NOMO-1 treated with DMSO at 0.1 percent for 48 hours (cell line): Measurements from ENCODE around the gene LTBP1.

Experiments
- DNase-seq: peaks from one replicate; lab custom pipeline; 2025; ENCODE audit not compliant: unreplicated experiment; lab: John Stamatoyannopoulos, UW

The LTBP1 gene

DNA sequence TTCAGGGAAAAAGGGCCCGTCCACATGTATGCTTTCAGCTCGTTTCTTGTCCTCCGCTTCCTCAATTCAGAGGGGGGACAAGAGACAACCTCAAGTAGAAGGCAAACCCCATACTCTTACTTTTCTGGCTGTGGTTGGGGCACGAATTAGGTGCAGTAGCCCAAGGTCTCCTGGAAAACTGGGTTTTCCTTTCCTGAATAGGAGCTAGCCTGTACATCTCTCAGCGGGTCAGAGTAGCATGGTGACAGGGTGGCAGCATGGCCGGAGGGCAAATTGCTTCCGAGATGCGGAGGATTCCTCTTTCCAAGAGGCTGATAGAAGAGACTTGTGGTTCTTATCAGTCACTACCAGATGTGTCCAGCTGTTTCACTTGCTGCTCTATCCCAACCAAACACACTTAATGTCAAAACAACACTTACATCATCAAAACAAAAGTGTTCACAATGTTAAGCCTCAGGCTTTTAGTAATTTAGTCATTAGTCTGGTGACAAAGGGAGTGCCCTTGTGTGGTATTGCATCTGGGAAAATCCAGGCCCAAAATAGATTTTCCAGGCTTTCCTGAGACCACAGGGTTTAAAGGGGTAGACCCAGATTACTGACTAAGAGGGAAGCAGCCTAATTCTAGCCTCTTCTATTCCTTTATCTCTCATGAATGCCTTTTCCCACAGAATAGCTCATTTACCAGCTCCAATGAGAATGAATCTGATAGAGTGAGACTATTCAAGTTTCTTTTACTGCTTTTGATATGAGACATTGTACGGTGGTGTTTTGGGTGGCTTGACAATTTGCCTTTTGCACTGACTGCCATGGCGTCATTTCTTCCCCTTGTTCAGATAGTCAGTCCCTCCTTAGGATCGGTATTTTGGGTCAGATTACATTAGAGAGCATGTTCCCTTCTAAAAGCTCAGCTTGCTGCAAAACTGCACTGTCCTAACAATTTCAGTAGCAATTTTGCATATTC is 162.0 kb downstream of the LTBP1 start:
- no peak for DNase-seq

DNA sequence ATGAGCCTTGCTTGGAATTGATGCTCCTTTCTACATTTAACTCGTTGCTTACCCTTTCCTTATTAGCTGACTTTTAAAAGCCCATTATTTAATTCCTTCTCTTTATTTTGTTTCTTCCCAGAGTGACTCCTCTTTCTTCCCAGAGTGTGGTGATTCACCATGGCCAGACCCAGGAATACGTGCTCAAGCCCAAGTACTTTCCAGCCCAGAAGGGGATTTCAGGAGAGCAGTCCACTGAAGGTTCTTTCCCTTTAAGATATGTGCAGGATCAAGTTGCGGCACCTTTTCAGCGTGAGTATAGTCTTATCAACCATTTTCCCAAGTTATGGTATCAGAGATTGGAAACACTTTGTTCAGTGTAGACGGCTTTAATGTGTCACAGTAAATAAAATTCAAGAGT is 163.7 kb downstream of the LTBP1 start:
- DNase-seq = no peak

DNA sequence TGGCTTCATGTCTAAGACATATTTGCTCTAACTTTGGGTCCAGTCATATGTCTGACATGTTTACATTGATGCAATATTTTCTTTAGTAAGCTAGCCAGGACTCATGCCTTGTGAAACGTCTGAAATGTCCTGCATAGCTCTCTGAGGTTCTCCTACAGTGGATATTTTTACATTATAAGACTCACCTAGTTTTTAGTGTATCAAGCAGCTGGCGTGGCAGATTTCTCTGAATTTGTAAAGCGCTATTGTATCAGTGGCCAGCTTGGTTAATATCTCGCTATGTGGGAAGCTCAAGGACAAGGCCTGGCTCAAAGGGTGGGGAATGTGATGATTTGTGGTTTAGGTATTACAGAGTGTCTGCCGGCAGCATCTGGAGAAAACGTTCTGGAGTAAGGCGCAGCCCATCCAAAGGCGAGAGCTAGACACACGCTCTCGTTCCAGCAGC is 164.3 kb downstream of the LTBP1 start:
- DNase-seq = no peak

DNA sequence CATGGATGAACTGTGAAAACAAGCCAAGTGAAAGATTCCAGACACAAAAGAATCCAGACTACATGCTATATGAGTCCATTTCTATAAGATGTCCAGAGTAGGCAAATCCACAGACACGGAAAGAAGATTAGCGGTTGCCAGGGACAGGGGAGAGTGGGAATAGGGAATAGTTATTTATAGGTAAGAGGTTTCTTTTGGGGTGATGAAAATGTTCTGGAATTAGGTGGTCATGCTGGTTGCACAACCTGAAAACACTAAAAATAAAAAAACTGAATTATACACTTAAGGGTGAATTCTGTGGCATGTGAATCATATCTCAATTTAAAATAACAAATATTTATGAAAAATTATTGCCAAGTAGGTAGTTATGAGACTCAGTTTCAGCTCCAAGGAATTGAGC is 168.4 kb downstream of the LTBP1 start:
- DNase-seq = no peak

DNA sequence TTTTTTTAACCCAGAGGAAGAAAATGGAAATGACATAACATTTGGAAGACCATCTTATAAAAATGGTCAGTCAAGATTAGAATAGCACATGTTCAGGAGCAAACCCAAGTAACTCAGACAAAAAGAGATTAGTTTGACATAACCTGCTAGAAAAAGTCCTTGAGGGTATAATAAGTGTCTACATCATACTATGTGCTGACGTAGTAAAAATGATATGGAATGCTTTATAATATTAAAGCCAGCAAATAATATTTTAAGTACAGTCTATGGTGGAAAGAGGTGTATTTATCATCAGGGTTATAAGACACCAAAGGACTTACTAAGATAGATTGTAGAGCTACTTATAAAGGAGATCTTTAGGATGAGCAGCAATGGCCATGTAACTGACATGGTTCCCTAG is 169.0 kb downstream of the LTBP1 start:
- no peak for DNase-seq

DNA sequence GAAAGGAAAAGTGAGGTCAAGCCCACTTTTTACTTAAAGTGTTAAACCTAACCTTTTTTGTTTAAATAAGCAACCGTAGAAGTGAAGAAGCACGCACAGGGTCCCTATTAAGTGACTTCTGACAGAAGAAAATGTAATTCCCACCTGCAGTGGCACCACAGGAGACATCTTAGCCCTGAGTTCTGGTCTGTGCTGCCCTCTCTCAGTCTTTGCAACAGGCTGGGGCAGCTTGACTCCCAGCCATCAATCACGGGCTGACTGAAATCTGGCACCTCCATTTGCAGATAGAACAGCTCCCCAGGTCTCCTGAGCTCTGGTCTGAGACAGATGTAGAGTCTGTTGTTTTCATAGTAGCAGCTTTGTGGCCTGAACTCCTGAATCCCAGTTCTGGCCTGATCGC is 170.0 kb downstream of the LTBP1 start:
- no peak for DNase-seq

DNA sequence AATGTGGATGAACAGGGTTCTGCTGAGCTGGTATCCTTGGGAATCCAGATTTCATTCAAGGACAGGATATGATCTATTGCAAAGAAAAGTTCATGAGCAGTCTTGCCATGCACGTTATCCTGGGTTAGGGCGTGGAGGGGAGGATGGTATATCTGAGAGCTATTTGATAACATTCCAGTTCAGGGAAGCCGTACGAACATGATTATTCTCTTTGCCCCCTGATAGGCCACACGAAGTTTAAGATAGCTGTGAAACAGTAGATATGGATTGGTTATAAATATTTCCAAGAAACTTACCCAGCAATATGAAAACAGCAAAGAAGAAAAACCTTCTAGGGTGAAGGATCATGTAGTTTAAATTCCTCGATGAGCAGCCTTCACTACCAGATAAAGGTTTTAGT is 171.9 kb downstream of the LTBP1 start:
- DNase-seq = no peak

DNA sequence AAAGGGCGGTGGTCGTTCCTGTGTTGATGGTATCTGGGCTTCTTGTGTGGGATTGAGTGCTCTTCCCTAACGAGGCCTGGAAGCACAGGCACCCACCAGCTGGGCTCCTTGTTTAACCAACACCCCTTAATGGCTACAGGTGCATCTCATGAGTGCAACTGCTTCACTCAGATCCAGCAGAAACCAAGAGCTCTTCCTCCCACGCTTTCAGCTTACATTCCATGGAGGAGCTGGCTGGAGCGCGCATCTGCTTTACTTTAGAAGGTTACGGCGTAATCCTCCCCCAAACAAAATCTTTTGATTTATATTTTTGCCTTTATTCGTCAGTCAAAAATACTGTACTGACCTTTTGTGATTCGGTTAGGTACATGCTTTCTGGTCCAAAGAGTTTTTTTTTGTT is 174.7 kb downstream of the LTBP1 start:
- no peak for DNase-seq

DNA sequence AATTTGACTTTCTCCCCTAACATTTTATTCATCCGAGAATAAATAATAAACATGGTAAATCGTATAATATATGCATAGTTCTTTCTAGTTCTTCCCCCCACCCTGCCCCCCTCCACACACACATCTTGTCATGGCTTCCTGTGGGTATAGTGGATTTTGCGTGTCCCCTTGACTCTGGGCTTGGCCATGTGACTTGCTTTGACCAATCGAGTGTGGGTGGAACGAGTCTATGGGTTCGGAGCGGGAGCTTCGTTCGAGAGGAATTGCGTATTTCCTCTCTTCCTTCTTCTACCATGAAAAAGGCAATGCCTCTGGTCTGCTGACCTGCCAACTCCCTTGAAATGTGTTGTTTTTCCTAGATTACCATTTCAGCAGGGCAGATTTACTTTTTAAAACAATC is 175.2 kb downstream of the LTBP1 start:
- DNase-seq = no peak

DNA sequence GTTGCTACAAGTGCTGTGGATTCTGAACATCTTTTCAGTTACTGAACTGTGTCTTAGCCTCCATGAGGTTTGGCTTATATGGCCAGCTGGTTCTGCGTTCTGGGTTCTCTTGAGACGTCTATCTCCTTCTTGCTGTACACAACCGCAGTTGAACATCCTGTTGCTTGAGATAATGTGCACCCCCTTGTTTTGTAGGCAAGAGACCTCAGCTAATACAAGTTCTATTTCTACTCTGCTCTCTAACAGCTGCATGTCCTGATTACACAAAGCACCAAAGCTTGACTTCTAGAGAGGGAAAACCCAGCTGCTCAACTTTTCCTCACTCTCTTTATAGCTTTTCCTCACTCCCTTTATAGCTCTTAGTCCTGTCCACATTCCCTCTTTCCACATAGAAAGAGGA is 176.0 kb downstream of the LTBP1 start:
- DNase-seq = no peak

DNA sequence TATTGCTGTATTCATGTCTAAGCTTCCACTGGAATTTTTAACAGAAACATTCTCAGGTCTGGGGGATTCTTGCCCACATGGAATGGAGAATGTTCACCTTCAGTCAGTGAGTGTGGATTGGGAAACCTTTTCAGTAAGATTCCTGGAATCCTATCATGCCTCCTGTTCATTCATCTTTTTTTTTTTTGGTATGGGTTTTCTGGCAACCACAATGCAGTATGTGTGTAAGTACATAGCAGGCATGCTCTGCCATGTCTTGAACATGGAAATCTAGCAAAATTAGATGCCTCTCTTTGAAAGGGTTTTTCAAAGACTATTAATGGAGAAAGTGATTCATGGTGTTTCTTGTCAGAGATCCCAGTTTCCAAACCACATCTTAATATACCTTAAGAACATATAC is 176.5 kb downstream of the LTBP1 start:
- no peak for DNase-seq

DNA sequence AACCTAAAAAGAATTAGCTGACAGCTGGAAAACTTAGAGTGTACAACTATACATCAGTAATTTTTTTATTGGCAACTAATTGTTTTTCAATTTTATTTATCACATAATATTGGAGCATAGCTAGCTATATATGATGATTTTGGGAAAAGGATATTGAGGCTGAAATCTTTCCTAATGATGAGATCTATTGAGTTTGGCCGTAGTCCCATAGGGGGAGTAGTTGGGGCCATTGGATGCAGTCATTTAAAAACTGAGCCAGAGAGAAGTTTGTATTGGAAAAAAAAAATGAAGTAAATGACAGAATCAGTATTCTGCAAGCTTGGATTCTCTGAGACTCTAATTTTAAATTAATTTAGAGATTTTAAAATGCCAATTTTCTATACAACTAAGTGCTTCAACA is 179.8 kb downstream of the LTBP1 start:
- DNase-seq = no peak

DNA sequence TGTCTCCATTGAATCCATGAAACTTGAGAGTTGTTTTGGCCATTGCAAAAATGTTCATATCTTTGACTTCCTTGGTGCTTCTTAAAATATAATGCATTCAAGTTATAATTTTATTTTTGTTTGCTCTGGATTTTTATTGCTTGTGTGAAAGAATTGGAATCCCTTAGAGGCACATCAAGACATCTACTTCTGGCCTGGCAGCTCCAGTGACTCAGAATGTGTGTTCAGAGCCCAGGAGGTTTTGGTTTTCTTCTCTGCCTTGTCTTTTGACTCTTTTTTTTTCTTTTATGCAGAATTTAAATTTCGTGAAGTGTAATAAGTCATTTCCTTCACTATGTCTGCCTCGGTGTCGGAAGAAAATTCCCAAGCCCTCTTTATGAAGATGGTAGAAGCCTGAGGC is 180.2 kb downstream of the LTBP1 start:
- DNase-seq = no peak

DNA sequence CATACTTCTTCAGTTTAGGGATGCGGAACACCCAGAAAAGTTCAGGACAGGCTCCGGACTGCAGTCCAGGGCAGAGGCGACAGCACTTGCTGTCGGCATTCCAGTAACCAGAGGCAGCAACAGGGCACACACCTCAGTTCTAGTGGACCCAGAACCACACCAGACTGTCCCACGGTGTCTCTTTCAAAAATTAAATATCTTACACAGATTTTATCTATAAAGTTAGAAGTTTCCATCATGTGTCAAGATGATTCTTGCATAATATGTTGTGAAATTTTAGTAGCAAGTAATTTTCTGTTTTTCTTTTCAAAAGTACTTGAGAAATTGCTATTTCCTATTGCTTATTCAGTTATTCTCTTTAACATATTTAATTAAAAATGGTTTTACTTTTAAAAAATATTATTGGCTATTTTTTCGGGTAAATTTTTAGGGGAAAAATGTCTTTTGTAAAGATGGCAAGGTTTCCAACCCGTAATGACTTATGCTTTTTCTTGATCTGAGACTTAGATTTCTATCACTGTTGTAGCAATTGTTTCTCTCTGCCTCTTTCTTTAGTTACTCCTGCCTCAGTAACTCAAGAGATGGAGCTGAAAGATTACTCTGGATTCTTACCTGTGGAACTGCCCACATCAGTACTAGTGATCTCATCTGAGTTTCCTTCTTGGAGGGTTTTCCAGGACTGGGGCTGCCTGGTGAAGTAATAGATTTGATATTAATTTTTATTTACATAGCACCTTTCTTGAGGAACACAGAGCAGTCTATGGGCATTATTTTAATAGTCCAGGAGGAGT is 182.7 kb downstream of the LTBP1 start:
- no peak for DNase-seq

DNA sequence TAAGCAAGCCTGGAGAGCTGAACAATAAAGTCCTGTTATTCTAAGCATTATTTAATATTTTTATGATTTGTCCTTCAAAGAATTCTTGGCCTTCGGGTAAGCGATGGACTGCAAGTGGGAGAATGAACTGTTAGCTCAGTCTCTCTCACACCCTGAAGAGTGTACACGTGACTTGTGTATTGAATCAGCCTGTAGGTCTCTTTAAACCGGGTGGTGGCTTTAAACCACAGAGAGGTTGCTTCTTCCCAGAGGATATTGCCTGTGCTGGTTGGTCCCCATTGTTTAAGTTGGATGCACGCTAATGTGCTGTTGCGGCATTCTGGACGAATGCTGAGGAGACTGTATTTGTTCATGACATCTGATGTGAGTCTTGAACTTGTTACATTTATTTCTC is 183.3 kb downstream of the LTBP1 start:
- DNase-seq = no peak

DNA sequence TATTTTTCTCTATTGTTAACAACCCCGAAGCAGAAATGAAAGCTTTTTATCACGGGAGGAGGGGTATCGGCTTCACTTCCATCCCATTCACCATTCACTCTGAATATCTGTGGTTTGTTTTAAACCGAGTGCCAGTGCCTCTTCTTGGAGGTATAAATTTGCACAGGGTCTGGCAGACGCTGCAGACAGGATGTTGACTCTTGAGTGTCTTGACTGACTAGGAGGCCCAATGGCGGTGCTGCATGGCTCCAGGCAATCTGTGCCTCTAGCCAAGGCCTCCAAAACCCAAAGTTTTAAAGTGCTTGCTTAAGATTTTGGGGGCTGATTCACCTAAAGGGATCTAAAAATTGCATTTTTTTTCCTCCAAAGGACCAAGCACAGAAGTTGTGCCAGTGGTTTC is 183.8 kb downstream of the LTBP1 start:
- no peak for DNase-seq

DNA sequence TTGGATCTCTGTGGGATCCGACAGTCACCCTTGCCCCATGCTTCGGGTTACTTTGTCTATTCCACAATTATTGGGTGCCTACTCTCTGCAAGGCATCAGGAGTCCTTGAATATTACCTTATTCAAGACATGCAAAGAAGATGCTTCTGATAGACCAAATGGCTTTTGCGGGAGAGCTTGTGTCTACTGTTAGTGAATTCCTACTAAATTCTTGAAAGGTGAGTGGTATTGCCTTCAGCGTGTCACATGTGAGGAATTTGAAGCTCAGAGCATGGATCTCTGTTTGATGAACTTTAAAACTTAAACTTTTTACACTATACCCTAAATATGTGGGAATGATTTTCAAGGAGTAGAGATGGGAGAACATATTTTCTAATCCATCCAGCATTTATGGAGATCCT is 184.4 kb downstream of the LTBP1 start:
- DNase-seq = no peak

DNA sequence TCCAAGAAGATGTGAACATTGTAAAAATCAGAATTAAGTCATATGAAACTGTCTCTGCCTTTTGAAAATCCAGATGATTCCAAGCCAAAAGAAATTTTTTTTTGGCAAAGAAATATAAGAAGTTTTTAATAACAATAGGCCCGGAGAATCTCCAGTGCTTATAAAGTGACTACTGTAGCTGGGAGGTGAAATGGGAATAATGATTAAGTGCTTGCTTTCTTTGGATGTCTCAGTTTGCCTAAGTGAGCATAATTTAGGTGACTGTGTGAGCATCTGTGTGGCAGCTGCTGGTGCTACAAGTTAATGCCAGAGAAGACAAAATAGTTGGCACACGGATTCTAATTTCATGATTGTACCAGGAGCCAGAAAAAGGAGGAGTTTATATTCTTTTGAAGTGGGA is 185.0 kb downstream of the LTBP1 start:
- DNase-seq = no peak

DNA sequence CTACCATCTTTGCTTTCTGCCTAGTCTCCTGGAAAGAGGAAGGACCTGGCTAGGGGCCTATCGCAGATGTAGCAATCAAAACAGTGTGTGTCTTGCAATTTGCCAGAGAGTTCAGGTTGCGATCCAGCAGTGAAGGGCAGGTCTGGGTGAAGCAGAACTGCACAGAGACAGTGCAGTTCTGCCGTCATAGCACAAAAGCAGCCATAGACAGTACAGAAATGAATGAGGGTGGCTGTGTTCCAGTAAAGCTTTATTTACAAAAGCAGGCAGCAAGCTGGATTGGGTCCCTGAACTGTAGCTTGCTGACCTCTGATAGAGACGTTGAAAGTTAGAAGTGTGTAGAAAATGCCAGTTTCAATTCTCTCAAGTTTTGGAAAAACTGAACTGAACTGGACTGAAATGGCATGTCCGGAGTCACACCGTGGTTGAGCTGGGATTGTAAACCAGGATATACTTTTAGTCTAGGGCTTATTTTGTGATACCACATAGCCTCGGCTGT is 186.8 kb downstream of the LTBP1 start:
- DNase-seq = peak; percentile 44

DNA sequence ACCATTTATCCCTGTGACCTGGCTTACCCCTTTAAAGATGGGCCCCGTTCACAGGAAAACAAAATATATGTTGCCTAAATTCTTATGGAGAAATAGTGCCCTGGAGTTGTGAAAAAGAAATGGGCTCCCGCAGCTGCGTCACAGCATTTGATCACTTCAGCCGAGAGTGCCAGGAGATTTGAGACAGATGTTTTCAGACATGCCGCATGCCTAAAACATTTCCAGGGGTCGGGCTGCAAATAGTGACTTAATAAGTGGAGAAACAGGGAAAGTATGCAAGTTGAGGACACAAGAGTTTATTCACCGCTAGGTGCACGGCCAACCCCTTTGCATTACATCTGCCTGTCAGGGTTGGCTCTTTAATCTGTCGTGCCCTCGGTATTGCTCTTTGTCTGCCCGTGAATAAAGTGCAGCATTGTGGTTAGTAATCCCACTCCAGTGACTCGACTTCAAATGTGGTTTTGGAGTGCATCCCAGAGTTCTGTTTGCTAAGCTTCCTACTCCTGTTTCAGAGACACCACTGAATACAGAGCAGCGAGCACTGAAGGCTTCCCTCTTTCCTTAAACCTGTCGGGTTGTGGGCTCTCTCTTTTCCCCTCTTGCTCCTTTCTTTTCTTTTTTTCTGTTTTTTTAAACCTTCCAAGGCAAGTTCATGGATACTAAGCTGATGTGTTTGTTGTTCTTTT is 187.5 kb downstream of the LTBP1 start:
- no peak for DNase-seq

DNA sequence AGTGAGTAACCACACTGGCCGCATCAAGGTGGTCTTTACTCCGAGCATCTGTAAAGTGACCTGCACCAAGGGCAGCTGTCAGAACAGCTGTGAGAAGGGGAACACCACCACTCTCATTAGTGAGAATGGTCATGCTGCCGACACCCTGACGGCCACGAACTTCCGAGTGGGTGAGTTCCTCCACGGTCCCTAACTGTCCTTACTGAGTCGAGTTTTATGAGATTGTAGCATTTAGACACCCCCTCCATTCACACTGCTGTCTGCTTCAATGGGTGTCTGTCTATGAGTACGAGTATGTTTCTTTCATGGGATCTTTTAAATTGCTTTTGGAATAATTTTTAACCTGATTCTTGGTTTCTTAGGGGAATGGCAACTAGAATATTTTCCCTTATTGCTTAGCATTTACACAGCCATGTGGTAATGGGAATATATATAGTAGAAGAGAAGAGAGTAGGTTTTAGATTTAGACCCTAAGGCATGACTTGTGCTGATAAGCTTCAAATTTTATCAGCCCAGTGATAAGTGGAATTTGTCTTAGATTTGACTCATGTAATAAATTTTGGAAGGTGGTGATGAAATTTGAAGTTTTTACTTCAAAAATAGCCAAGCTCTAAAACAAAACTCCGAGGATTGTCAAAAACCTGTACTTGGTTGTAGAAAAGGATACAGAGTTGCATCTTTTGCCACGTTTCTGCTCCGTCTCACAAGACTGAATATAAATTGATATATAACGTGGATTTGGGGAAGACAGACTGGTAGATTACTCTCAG is 188.2 kb downstream of the LTBP1 start:
- no peak for DNase-seq
